Measurements from ENCODE around the gene SEC24A. TPM values are rescaled to one million over a fixed set of nuclear protein-coding genes. Genes with fewer than 3 reads are reported as not detected.
"Not testable (repeated sequence)": the region's sequence is repeated elsewhere in the genome, so short reads cannot be mapped to it uniquely, and the experiment has no call there.

SEC24A gene
- total RNA-seq: 10 to 100 TPM; 16.2 to 17.2 TPM
- 1 to 10 TPM; 4.0 to 7.7 (median 7.1) TPM for polyA plus RNA-seq
- 22.1 to 49.9 (median 39.4) reads per million in 6 experiments for total RNA-seq

DNA sequence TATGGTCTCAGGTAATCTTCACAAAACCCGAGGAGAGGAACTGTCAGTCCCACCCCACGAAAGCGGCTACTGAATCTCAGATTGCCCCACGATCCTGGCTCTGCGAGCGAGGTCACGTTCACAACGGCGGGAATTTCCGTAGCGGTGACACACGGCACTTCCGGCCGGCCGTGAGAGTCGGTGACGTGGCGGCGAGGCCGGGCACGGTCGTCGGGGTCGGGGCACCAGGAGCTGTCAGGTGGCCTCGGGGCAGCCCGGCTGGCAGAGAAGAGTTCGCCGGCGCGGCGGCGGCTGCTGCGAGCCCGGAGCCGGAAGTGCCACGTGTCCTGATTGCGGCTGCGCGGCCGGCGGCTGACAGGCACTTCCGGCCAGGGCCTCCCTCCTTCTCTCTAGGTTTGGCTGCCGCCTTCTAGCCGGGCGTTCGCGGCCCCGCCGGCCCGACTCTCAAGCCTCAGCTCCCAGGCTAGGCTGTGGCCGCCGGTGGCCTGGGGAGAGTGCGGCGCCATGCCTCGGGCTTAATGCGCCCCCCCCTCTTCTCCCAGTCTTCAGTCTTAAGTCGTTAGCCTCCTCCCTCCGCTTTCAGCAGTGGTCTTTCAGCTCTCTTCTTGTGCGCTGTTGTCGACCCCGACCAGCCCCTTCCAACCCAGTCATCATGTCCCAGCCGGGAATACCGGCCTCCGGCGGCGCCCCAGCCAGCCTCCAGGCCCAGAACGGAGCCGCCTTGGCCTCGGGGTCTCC is at the start of gene SEC24A:
Gene SEC24A, plus strand, starts transcription at position 361 of the 738 bp plus-strand sequence. Its CDS starts 292 bp downstream, at position 653.
- Mint-ChIP-seq H3K4me3 (peak within 1 kb of the TSS; percentile 88 to 99 (median 96)), H3K27ac (peak within 1 kb of the TSS; percentile 90 to 99 (median 98)), H3K9me3 (no peaks in the 10 kb centered on the region), H3K27me3 (no peaks in the 10 kb centered on the region), H3K36me3 (peaks cover 0 to 6% (median 0%) of the 10 kb centered on the region in 3 donors), H3K4me1 (peaks cover 8 to 39% (median 30%) of the 10 kb centered on the region in 4 donors)
- DNase-seq (peak; percentile 80 to 91 (median 86)), ATAC-seq (peak; percentile 87 to 91)
- POLR2A ChIA-PET: interaction anchor here (0.8 to 3.8 kb wide), 6 partner anchors 10 to 277 kb away, joined by 3 to 46 read pairs (median 6); partner anchors contain the start of genes CAMLG, PCBD2, SAR1B and UBE2B

DNA sequence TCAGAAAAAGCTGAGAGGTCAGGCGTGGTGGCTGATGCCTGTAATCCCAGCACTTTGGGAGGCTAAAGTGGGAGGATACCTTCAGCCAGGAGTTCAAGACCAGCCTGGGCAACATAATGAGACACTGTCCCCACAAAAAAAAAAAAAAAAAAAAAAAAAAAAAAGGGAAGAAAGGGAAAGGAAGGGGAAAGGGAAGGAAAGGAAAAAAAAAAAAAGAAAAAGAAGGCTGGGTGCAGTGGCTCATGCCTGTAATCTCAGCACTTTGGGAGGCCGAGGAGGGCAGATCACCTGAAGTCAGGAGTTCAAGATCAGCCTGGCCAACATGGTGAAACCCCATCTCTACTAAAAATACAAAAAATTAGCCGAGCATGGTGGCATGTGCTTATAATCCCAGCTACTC is 48.8 kb upstream of the SEC24A start:
- peak overlapping the region in 1 of 10 donors; percentile 58 for H3K27ac Mint-ChIP-seq
- H3K9me3 Mint-ChIP-seq, H3K4me3 Mint-ChIP-seq, ATAC-seq, H3K4me1 Mint-ChIP-seq, H3K27me3 Mint-ChIP-seq, DNase-seq, POLR2A ChIA-PET: not testable (repeated sequence)
- peaks cover 0 to 30% (median 5%) of the 10 kb centered on the region in 3 donors for H3K36me3 Mint-ChIP-seq

GRCh38 chr5:134600600-134600999 is 48.0 kb upstream of the SEC24A start:
- Mint-ChIP-seq H3K27ac (peak overlapping the region in 4 of 10 donors; percentile 8 to 88 (median 76)), H3K9me3 (no peaks in the 10 kb centered on the region), H3K4me1 (no peaks in the 10 kb centered on the region), H3K36me3 (peaks cover 0 to 37% (median 6%) of the 10 kb centered on the region in 3 donors), H3K4me3 (no peak overlapping the region), H3K27me3 (no peaks in the 10 kb centered on the region)
- DNase-seq: no peak
- ATAC-seq: no peak
- POLR2A ChIA-PET: interaction anchor here (0.7 kb wide), 1 partner anchor 189 kb away, joined by 11 read pairs; the partner anchor contains the start of gene CDKN2AIPNL

DNA sequence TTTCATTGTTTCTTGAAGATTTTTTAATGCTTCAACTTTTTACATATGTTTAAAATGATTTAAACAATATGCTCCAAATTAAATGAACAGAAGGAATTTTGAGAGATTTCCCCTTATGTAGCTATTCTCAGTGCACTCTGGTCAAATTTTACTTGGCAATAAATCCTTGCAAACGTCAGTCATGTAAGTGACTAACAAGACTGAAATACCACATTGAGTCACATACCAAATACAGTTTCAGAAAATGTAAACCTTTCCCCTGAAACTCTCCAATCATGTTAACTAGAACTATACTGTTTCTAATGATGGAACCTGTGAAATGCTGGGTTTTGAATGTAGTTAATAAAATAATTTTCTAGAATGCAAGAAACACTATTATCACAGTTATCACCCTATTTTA is 45.5 kb upstream of the SEC24A start:
- H3K36me3 Mint-ChIP-seq: peaks cover 0 to 60% (median 17%) of the 10 kb centered on the region in 3 donors
- no peaks in the 10 kb centered on the region for H3K9me3 Mint-ChIP-seq
- ATAC-seq (no peak), DNase-seq (no peak)
- no peaks in the 10 kb centered on the region for H3K4me1 Mint-ChIP-seq
- H3K27me3 Mint-ChIP-seq: no peaks in the 10 kb centered on the region
- peak overlapping the region in 1 of 10 donors; percentile 33 for H3K27ac Mint-ChIP-seq
- POLR2A ChIA-PET: no interaction called here
- no peak overlapping the region for H3K4me3 Mint-ChIP-seq

GRCh38 chr5:134604908-134605307 is 43.7 kb upstream of the SEC24A start:
- no peak for ATAC-seq
- no peak overlapping the region for H3K4me3 Mint-ChIP-seq
- POLR2A ChIA-PET: interaction anchor here (0.7 kb wide), 1 partner anchor 23 kb away, joined by 8 read pairs; no protein-coding TSS in a partner anchor
- no peaks in the 10 kb centered on the region for H3K27me3 Mint-ChIP-seq
- H3K36me3 Mint-ChIP-seq: peaks cover 9 to 79% (median 22%) of the 10 kb centered on the region in 3 donors
- H3K27ac Mint-ChIP-seq: no peak overlapping the region
- DNase-seq: no peak
- peaks cover 0 to 5% (median 3%) of the 10 kb centered on the region in 4 donors for H3K4me1 Mint-ChIP-seq
- no peaks in the 10 kb centered on the region for H3K9me3 Mint-ChIP-seq

DNA sequence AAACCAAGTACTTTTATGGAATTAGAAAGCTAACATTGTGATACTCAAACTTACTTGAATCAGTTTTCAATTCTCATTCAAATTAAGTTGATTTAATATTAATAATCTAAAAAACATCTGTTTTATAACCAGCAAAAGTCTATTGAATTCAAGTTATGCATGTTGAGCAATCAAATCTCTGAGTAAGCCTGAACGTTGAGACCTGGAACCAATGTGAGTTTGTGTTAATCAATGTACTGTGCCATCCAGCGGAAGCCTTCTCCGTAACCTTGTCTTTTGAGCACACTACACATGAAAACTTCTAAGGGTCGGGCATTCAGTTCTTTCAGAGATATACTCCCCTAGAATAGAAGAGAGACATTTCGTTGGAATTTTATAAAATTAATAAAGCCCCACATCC is 41.9 kb upstream of the SEC24A start:
- POLR2A ChIA-PET: no interaction called here
- Mint-ChIP-seq H3K36me3 (peaks cover 9 to 90% (median 24%) of the 10 kb centered on the region in 3 donors), H3K4me3 (no peak overlapping the region), H3K9me3 (no peaks in the 10 kb centered on the region), H3K27me3 (no peaks in the 10 kb centered on the region), H3K27ac (no peak overlapping the region), H3K4me1 (peaks cover 0 to 6% (median 5%) of the 10 kb centered on the region in 4 donors)
- no peak for ATAC-seq
- no peak for DNase-seq

DNA sequence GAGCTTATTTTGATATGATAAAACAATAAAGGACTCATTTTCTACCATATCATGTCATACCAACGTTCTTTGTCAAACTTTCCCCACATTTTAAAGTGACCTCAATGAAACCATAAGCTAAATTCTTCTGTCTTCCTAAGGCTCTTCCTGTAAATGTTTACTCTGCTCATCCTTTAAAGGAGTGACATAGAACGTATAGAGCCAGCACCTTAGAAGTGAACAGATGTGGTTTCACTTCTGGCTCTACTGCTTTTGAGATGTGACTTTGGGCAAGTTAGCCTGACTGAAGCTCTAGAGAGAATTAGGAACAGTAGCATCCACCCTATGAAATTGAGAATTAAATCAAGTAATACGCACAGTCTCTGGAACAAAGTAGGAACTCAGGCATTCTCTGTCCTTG is 40.0 kb upstream of the SEC24A start:
- Mint-ChIP-seq H3K4me1 (peaks cover 0 to 6% (median 5%) of the 10 kb centered on the region in 4 donors), H3K4me3 (no peak overlapping the region), H3K27me3 (no peaks in the 10 kb centered on the region), H3K9me3 (no peaks in the 10 kb centered on the region), H3K36me3 (peaks cover 9 to 90% (median 31%) of the 10 kb centered on the region in 3 donors), H3K27ac (peak overlapping the region in 1 of 10 donors; percentile 9)
- POLR2A ChIA-PET: interaction anchor here (0.6 kb wide), 1 partner anchor 11 kb away, joined by 3 read pairs; no protein-coding TSS in a partner anchor
- ATAC-seq (no peak), DNase-seq (no peak)

- DNase-seq (no peak), ATAC-seq (no peak)
- peak overlapping the region in 5 of 10 donors; percentile 9 to 81 (median 24) for H3K27ac Mint-ChIP-seq
- H3K27me3 Mint-ChIP-seq: no peaks in the 10 kb centered on the region
- H3K4me1 Mint-ChIP-seq: peaks cover 3 to 10% (median 5%) of the 10 kb centered on the region in 4 donors
- no peaks in the 10 kb centered on the region for H3K9me3 Mint-ChIP-seq
- H3K36me3 Mint-ChIP-seq: peaks cover 9 to 90% (median 27%) of the 10 kb centered on the region in 3 donors
- POLR2A ChIA-PET: no interaction called here
- no peak overlapping the region for H3K4me3 Mint-ChIP-seq
Observed at GRCh38 chr5:134609232-134609851, 39.2 kb upstream of the SEC24A start.

DNA sequence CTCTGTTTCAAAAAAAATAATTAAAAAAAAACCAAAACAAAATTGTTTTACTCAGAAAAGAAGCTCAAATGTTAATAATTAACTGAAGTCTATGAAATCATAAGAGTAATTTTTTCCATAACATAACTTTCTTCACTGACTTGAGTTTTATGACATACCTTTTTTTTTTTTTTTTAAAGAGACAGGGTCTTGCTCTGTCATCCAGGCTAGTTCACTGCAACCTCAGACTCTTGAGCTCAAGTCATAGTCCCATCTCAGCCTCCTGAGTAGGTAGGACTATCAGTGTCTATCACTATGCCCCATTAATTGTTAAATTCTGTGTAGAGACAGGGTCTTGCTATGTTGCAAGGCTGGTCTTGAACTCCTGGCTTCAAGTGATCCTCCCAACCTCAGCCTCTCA is 37.9 kb upstream of the SEC24A start:
- Mint-ChIP-seq H3K27me3 (no peaks in the 10 kb centered on the region), H3K36me3 (peaks cover 9 to 85% (median 24%) of the 10 kb centered on the region in 3 donors), H3K27ac (peak overlapping the region in 4 of 10 donors; percentile 11 to 73 (median 22)), H3K9me3 (no peaks in the 10 kb centered on the region), H3K4me3 (no peak overlapping the region), H3K4me1 (peaks cover 4 to 10% (median 6%) of the 10 kb centered on the region in 4 donors)
- ATAC-seq: no peak
- no peak for DNase-seq
- POLR2A ChIA-PET: interaction anchor here (0.7 kb wide), 1 partner anchor 59 kb away, joined by 4 read pairs; no protein-coding TSS in a partner anchor

- Mint-ChIP-seq H3K9me3 (no peaks in the 10 kb centered on the region), H3K4me1 (peaks cover 4 to 10% (median 6%) of the 10 kb centered on the region in 4 donors), H3K4me3 (no peak overlapping the region), H3K36me3 (peaks cover 9 to 85% (median 23%) of the 10 kb centered on the region in 3 donors), H3K27me3 (no peaks in the 10 kb centered on the region), H3K27ac (peak overlapping the region in 2 of 10 donors; percentile 53 to 92)
- DNase-seq: no peak
- ATAC-seq: no peak
- POLR2A ChIA-PET: no interaction called here
Observed at GRCh38 chr5:134611515-134611914, 37.1 kb upstream of the SEC24A start.

- H3K27me3 Mint-ChIP-seq: no peaks in the 10 kb centered on the region
- H3K4me3 Mint-ChIP-seq: peak overlapping the region in 1 of 10 donors; percentile 11
- ATAC-seq: no peak
- no peaks in the 10 kb centered on the region for H3K9me3 Mint-ChIP-seq
- DNase-seq: no peak
- peak overlapping the region in 1 of 10 donors; percentile 72 for H3K27ac Mint-ChIP-seq
- POLR2A ChIA-PET: interaction anchor here (0.6 kb wide), 1 partner anchor 81 kb away, joined by 5 read pairs; no protein-coding TSS in a partner anchor
- peaks cover 0 to 7% (median 4%) of the 10 kb centered on the region in 4 donors for H3K4me1 Mint-ChIP-seq
- H3K36me3 Mint-ChIP-seq: peaks cover 0 to 85% (median 23%) of the 10 kb centered on the region in 3 donors
Observed at GRCh38 chr5:134614450-134615085, 34.0 kb upstream of the SEC24A start.

DNA sequence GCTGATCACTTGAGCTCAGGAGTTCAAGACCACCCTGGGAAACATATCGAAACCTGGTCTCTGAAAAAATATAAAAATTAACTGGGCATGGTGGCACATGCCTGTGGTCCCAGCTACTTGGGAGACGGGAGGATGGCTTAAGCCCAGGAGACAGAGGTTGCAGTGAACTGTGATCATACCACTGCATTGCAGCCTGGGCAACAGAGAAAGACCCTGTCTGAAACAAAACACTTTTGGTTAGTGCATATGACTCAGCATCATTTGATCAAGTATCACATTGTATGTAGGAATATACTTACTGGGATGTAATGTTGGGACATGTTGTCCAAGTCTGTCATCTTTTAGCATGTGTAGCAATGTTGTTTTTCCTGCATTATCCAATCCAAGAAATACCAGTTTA is 28.0 kb upstream of the SEC24A start:
- Mint-ChIP-seq H3K4me3 (no peak overlapping the region), H3K27me3 (no peaks in the 10 kb centered on the region), H3K27ac (no peak overlapping the region), H3K36me3 (peaks cover 0 to 85% (median 24%) of the 10 kb centered on the region in 3 donors), H3K4me1 (peaks cover 11 to 21% (median 15%) of the 10 kb centered on the region in 4 donors), H3K9me3 (no peaks in the 10 kb centered on the region)
- no peak for ATAC-seq
- no peak for DNase-seq
- POLR2A ChIA-PET: interaction anchor here (0.6 to 1.1 kb wide), 2 partner anchors 11 to 221 kb away, joined by 3 to 4 read pairs; no protein-coding TSS in a partner anchor

All from naive thymus-derived CD8-positive, alpha-beta T cell (primary cell).